ENCODE data around the gene NELFA. TPM values are rescaled to one million over a fixed set of nuclear protein-coding genes. Genes with fewer than 3 reads are reported as not detected.

The NELFA gene
- 10 to 100 TPM; 38.7 to 47.6 (median 46.0) TPM for total RNA-seq
- total RNA-seq (2013) = 17.5 TPM

DNA sequence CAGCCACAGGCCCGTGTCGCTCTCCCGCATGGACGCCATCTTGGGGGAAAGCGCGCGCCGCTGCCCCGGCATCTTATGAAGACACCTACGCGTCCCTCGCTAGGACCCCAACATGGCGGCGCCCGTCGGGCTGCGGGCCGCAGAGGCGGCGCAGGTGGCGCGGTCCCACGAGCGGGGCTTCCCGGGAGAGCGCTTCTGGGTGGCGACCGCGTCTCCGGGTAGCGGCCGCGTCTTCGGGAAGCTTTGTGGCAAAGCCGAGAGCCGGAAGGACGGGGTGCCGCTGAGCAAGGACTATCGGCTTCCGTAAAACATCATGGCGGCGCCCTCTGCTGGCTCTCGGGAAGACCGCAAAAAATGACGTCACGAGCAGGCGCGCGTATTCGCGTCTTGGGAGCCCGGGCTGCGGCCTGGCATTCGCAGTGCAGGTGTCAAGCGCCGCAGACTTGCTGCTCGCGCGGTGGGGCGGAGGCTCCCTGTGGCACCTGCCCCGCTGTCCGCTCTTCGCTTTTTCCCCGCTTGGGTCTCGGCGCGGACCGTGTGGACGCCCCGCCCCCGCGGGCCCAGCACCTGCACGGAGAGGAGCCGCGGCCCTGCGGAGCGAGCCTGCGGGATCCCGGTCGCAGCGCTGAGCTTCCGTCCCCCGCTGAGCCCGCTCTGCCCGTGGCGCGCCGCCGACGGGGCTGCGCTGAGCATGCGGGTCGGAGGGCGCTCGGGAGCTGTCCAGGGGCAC lies at the start of gene NELFA:
Gene NELFA, minus strand, starts transcription at position 54 of the 730 bp plus-strand sequence. Its CDS starts 15 bp downstream, at position 39.
- peak within 1 kb of the TSS; percentile 98 for H3K27ac ChIP-seq (ENCODE audit: low read length)
- H3K27ac Mint-ChIP-seq = peak within 1 kb of the TSS; percentile 87 to 94
- no peaks in the 10 kb centered on the region for H3K36me3 Mint-ChIP-seq
- TF ChIP-seq, protein P1, sequence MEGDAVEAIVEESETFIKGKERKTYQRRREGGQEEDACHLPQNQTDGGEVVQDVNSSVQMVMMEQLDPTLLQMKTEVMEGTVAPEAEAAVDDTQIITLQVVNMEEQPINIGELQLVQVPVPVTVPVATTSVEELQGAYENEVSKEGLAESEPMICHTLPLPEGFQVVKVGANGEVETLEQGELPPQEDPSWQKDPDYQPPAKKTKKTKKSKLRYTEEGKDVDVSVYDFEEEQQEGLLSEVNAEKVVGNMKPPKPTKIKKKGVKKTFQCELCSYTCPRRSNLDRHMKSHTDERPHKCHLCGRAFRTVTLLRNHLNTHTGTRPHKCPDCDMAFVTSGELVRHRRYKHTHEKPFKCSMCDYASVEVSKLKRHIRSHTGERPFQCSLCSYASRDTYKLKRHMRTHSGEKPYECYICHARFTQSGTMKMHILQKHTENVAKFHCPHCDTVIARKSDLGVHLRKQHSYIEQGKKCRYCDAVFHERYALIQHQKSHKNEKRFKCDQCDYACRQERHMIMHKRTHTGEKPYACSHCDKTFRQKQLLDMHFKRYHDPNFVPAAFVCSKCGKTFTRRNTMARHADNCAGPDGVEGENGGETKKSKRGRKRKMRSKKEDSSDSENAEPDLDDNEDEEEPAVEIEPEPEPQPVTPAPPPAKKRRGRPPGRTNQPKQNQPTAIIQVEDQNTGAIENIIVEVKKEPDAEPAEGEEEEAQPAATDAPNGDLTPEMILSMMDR (IDR thresholded peaks at IDR 0.05) = no peak
- peak; percentile 81 to 95 (median 85) for ATAC-seq
- peaks cover 0 to 3% of the 10 kb centered on the region in 2 donors for H3K27me3 Mint-ChIP-seq (ENCODE audit: low read depth in 2 of 2)
- intact Hi-C loops (cut with micrococcal nuclease) = no loop called here
- peak; percentile 96 to 98 for DNase-seq
- H3K36me3 ChIP-seq (ENCODE audit: control insufficient read depth, insufficient read depth, low read length) = peaks cover 4% of the 10 kb centered on the region
- H3K4me3 ChIP-seq (ENCODE audit: low read length) = peak within 1 kb of the TSS; percentile 79
- under 1% methylated on average over 95 of the region's 95 CpGs for WGBS (ENCODE audit: insufficient coverage)
- peak within 1 kb of the TSS; percentile 95 for H3K4me3 Mint-ChIP-seq
- peaks cover 22% of the 10 kb centered on the region for H3K4me1 ChIP-seq (ENCODE audit: control insufficient read depth, insufficient read depth, low read length)
- peaks cover 30 to 38% of the 10 kb centered on the region in 2 donors for H3K4me1 Mint-ChIP-seq
- no peaks in the 10 kb centered on the region for H3K9me3 ChIP-seq (ENCODE audit: control insufficient read depth, insufficient read depth, low read length)
- no peaks in the 10 kb centered on the region for H3K27me3 ChIP-seq (ENCODE audit: control insufficient read depth, insufficient read depth, low read length)
- no peaks in the 10 kb centered on the region for H3K9me3 Mint-ChIP-seq

DNA sequence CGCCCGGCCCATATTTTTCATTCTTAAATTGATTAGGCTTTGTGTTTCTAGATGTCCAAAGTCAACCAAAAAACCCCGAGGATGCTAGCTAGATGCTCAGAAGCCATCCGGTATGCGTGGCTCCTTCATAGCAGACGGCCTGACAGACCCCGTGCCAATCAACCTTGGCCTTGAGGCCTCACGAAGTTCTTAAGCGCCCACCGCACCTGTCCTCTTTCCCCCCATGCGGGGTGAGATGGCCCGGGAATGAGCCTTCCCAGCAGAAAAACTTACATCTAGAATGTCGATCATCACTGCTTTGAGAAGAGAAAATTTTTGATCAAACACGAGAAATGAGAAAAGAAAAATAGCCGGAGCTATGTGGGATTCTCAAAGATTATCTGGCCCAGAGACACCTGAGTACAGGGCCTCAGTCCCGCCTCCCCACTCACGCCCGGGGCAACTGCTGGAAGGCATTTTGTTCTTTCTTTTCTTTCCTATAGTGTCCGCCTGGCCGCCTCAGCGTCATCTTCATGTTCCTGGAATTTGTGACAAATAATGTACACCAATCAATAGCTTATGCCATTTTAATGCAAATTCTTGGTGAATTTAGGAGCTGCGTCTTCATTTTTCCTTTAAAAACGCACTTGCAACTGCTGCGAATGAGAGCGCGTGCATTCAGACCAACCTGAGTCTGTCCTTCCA lies 48.8 kb upstream of the NELFA start:
- 72% methylated on average over 26 of the region's 26 CpGs for WGBS (ENCODE audit: insufficient coverage)
- no peak for ATAC-seq
- peaks cover 5% of the 10 kb centered on the region for H3K27me3 ChIP-seq (ENCODE audit: control insufficient read depth, insufficient read depth, low read length)
- TF ChIP-seq, protein P1 (IDR thresholded peaks at IDR 0.05) = no peak
- no peak overlapping the region for H3K4me3 ChIP-seq (ENCODE audit: low read length)
- H3K4me3 Mint-ChIP-seq = peak overlapping the region; percentile 74
- H3K36me3 Mint-ChIP-seq = no peaks in the 10 kb centered on the region
- H3K27ac ChIP-seq (ENCODE audit: low read length) = no peak overlapping the region
- no peaks in the 10 kb centered on the region for H3K9me3 ChIP-seq (ENCODE audit: control insufficient read depth, insufficient read depth, low read length)
- no peak overlapping the region for H3K27ac Mint-ChIP-seq
- peaks cover 26 to 36% of the 10 kb centered on the region in 2 donors for H3K27me3 Mint-ChIP-seq (ENCODE audit: low read depth in 2 of 2)
- H3K9me3 Mint-ChIP-seq = no peaks in the 10 kb centered on the region
- DNase-seq = no peak
- intact Hi-C loops (cut with micrococcal nuclease) = no loop called here
- H3K4me1 ChIP-seq (ENCODE audit: control insufficient read depth, insufficient read depth, low read length) = peaks cover 3% of the 10 kb centered on the region
- H3K4me1 Mint-ChIP-seq = no peaks in the 10 kb centered on the region
- no peaks in the 10 kb centered on the region for H3K36me3 ChIP-seq (ENCODE audit: control insufficient read depth, insufficient read depth, low read length)

DNA sequence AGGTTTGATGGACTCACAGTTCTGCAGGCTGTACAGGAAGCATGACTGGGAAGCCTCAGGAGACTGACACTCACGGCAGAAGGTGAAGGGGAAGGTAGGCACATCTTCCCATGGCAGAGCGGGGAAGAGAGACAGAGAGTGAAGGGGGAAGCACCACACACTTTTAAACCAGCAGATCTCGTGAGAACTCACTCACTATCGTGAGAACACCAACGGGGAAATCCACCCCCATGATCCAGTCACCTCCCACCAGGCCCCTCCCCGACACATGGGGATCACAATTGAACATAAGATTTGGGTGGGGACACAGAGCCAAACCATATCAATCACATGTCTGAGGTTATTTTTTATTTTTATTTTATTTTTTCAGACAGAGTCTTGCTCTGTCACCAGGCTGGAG lies 45.4 kb upstream of the NELFA start:
- no peaks in the 10 kb centered on the region for H3K4me1 Mint-ChIP-seq
- WGBS (ENCODE audit: insufficient coverage) = 69% methylated on average over 5 of the region's 6 CpGs
- H3K27me3 Mint-ChIP-seq (ENCODE audit: low read depth in 2 of 2) = peaks cover 32 to 50% of the 10 kb centered on the region in 2 donors
- TF ChIP-seq, protein P1 (IDR thresholded peaks at IDR 0.05) = no peak
- peaks cover 6% of the 10 kb centered on the region for H3K27me3 ChIP-seq (ENCODE audit: control insufficient read depth, insufficient read depth, low read length)
- H3K9me3 Mint-ChIP-seq = no peaks in the 10 kb centered on the region
- ATAC-seq (no peak), DNase-seq (no peak)
- H3K27ac Mint-ChIP-seq = no peak overlapping the region
- no peak overlapping the region for H3K4me3 Mint-ChIP-seq
- H3K4me1 ChIP-seq (ENCODE audit: control insufficient read depth, insufficient read depth, low read length) = peaks cover 3% of the 10 kb centered on the region
- H3K27ac ChIP-seq (ENCODE audit: low read length) = no peak overlapping the region
- no peak overlapping the region for H3K4me3 ChIP-seq (ENCODE audit: low read length)
- intact Hi-C loops (cut with micrococcal nuclease) = no loop called here
- H3K36me3 ChIP-seq (ENCODE audit: control insufficient read depth, insufficient read depth, low read length) = no peaks in the 10 kb centered on the region
- no peaks in the 10 kb centered on the region for H3K36me3 Mint-ChIP-seq
- H3K9me3 ChIP-seq (ENCODE audit: control insufficient read depth, insufficient read depth, low read length) = no peaks in the 10 kb centered on the region
